Mesenchymal stem cell (in vitro differentiated cells and primary cell): ENCODE results near the gene TTC5.

Experiments
- DNase-seq: peaks from one replicate; pipeline ENCODE4 v3.0.0-alpha.2; 2013
- H2AFZ ChIP-seq: one replicate; pipeline ENCODE4 v1.6.1; 2013; ENCODE audit warnings: low read depth, mild to moderate bottlenecking, control low read depth, inconsistent platforms, low read length, moderate library complexity
- H2AK5ac ChIP-seq: 2 replicates; pipeline ENCODE4 v1.6.1; 2013; ENCODE audit warnings: low read length, moderate library complexity, mild to moderate bottlenecking, inconsistent platforms; ENCODE audit not compliant: severe bottlenecking
- H2BK120ac ChIP-seq: one replicate; pipeline ENCODE4 v1.6.1; 2013; ENCODE audit warnings: low read depth, mild to moderate bottlenecking, inconsistent platforms, low read length, moderate library complexity
- H2BK12ac ChIP-seq, 2 experiments: one replicate each; pipeline ENCODE4 v1.6.1; 2013; ENCODE audit warnings: inconsistent platforms in 2 of 2, low read length in 2 of 2, mild to moderate bottlenecking in 2 of 2, moderate library complexity in 2 of 2, control low read depth in 1 of 2
- H2BK15ac ChIP-seq: one replicate; pipeline ENCODE4 v1.6.1; 2013; ENCODE audit warnings: mild to moderate bottlenecking, low read depth, inconsistent platforms; ENCODE audit not compliant: poor library complexity, severe bottlenecking
- H2BK5ac ChIP-seq: 2 replicates; pipeline ENCODE4 v1.6.1; 2013; ENCODE audit warnings: low read depth, mild to moderate bottlenecking, low read length, control low read depth, inconsistent platforms; ENCODE audit not compliant: poor library complexity, severe bottlenecking
- H3K14ac ChIP-seq, 2 experiments: one replicate each; pipeline ENCODE4 v1.6.1; 2013; ENCODE audit warnings: inconsistent platforms in 2 of 2, low read length in 2 of 2, control low read depth in 1 of 2, mild to moderate bottlenecking in 1 of 2, moderate library complexity in 1 of 2
- H3K18ac ChIP-seq, 2 experiments: one replicate each; pipeline ENCODE4 v1.6.1; 2013; ENCODE audit warnings: inconsistent platforms in 2 of 2, low read length in 2 of 2, control low read depth in 1 of 2, low read depth in 1 of 2, mild to moderate bottlenecking in 1 of 2
- H3K23ac ChIP-seq, 2 experiments: one replicate each; pipeline ENCODE4 v1.6.1; 2013; ENCODE audit warnings: inconsistent platforms in 2 of 2, low read length in 2 of 2, mild to moderate bottlenecking in 2 of 2, moderate library complexity in 2 of 2, control low read depth in 1 of 2
- H3K27ac ChIP-seq: 2 replicates; pipeline ENCODE4 v1.5.1; 2013; ENCODE audit warnings: mild to moderate bottlenecking, moderate library complexity, low read length, control low read depth, inconsistent platforms; ENCODE audit not compliant: poor library complexity, severe bottlenecking
- H3K27me3 ChIP-seq, 2 experiments: 2 replicates each; pipeline versions ENCODE4 v1.6.1 to v1.7.0; 2013; ENCODE audit warnings: low read length in 2 of 2, mild to moderate bottlenecking in 2 of 2, moderate library complexity in 2 of 2, control low read depth in 1 of 2, inconsistent platforms in 1 of 2; ENCODE audit not compliant: control insufficient read depth in 1 of 2, insufficient read depth in 1 of 2
- H3K36me3 ChIP-seq, 2 experiments: 2 replicates each; pipeline versions ENCODE4 v1.6.1 to v1.7.0; 2013; ENCODE audit warnings: low read length in 2 of 2, control low read depth in 1 of 2, inconsistent platforms in 1 of 2, low read depth in 1 of 2, mild to moderate bottlenecking in 1 of 2; ENCODE audit not compliant: insufficient read depth in 2 of 2, control insufficient read depth in 1 of 2
- H3K4ac ChIP-seq, 2 experiments: one replicate each; pipeline ENCODE4 v1.6.1; 2013; ENCODE audit warnings: inconsistent platforms in 2 of 2, low read length in 2 of 2, mild to moderate bottlenecking in 2 of 2, moderate library complexity in 2 of 2, control low read depth in 1 of 2, low read depth in 1 of 2
- H3K4me1 ChIP-seq: 2 replicates; pipeline ENCODE4 v1.6.1; 2013; ENCODE audit warnings: low read depth, low read length, control low read depth; ENCODE audit not compliant: control insufficient read depth, insufficient read depth
- H3K4me2 ChIP-seq: 2 replicates; pipeline ENCODE4 v1.6.1; 2013; ENCODE audit warnings: low read length, mild to moderate bottlenecking, inconsistent platforms; ENCODE audit not compliant: poor library complexity, severe bottlenecking
- H3K4me3 ChIP-seq, 2 experiments: 2 replicates each; pipeline versions ENCODE4 v1.5.1 to v1.7.0; 2013; ENCODE audit warnings: low read length in 2 of 2, mild to moderate bottlenecking in 2 of 2, control low read depth in 1 of 2, low read depth in 1 of 2; ENCODE audit not compliant: insufficient read depth in 1 of 2
- H3K79me1 ChIP-seq: replicated peaks from 2 replicates; pipeline ENCODE4 v1.6.1; 2013; ENCODE audit warnings: mild to moderate bottlenecking, control low read depth, low read length, inconsistent platforms; ENCODE audit not compliant: poor library complexity, severe bottlenecking
- H3K9ac ChIP-seq: 2 replicates; pipeline ENCODE4 v1.7.0; 2013; ENCODE audit warnings: mild to moderate bottlenecking, low read length, moderate library complexity
- H3K9me3 ChIP-seq: 2 replicates; pipeline ENCODE4 v1.7.0; 2013; ENCODE audit warnings: mild to moderate bottlenecking, low read length; ENCODE audit not compliant: control insufficient read depth
- H4K8ac ChIP-seq: one replicate; pipeline ENCODE4 v1.6.1; 2013; ENCODE audit warnings: inconsistent platforms, mild to moderate bottlenecking, low read length, moderate library complexity
- H4K91ac ChIP-seq: one replicate; pipeline ENCODE4 v1.6.1; 2013; ENCODE audit warnings: mild to moderate bottlenecking, low read length, inconsistent platforms
- WGBS: methylation state at CpG from one replicate; pipeline ENCODE4 v1.1.7; 2013; ENCODE audit warnings: mixed read lengths; 5-methylcytosine and 5-hydroxymethylcytosine counted together

TTC5 gene

GRCh38 chr14:20332788-20333493 is 27.2 kb upstream of the TTC5 start, which contains the start of gene CCNB1IP1:
TSS of gene CCNB1IP1 (minus strand) at chr14:20333279. CDS start at chr14:20316523, 16,756 bp downstream.
- Histone ChIP-seq H3K14ac (no peak within 1 kb of the TSS), H3K23ac (no peak within 1 kb of the TSS), H3K18ac (peak within 1 kb of the TSS; percentile 25 to 87), H2AK5ac (no peak within 1 kb of the TSS), H3K9me3 (no peaks in the 10 kb centered on the region), H2BK15ac (no peak within 1 kb of the TSS), H3K9ac (peak within 1 kb of the TSS; percentile 87), H3K4me3 (peak within 1 kb of the TSS; percentile 63 to 85), H3K27ac (peak within 1 kb of the TSS; percentile 60), H3K79me1 (no peaks in the 10 kb centered on the region), H4K91ac (no peak within 1 kb of the TSS), H2AFZ (peak within 1 kb of the TSS; percentile 53), H4K8ac (no peak within 1 kb of the TSS), H3K36me3 (peaks cover 0 to 6% of the 10 kb centered on the region in 2 experiments), H3K27me3 (no peaks in the 10 kb centered on the region), H2BK12ac (no peak within 1 kb of the TSS), H3K4me1 (no peaks in the 10 kb centered on the region), H2BK120ac (no peak within 1 kb of the TSS), H3K4ac (peak within 1 kb of the TSS in 1 of 2 experiments; percentile 59), H3K4me2 (peak within 1 kb of the TSS; percentile 66), H2BK5ac (no peak within 1 kb of the TSS)
- peak; percentile 93 for DNase-seq
- under 1% methylated on average over 11 of the region's 19 CpGs for whole genome bisulfite sequencing

- Histone ChIP-seq H3K4me3 (peak overlapping the region; percentile 63 to 85), H4K91ac (no peak overlapping the region), H2BK5ac (no peak overlapping the region), H3K23ac (no peak overlapping the region), H2AK5ac (no peak overlapping the region), H3K4me1 (no peaks in the 10 kb centered on the region), H3K18ac (peak overlapping the region; percentile 25 to 87), H3K27me3 (no peaks in the 10 kb centered on the region), H2BK120ac (no peak overlapping the region), H3K14ac (no peak overlapping the region), H3K79me1 (no peaks in the 10 kb centered on the region), H2BK12ac (no peak overlapping the region), H2AFZ (peak overlapping the region; percentile 53), H4K8ac (no peak overlapping the region), H3K4ac (peak overlapping the region in 1 of 2 experiments; percentile 59), H3K27ac (peak overlapping the region; percentile 60), H3K9me3 (no peaks in the 10 kb centered on the region), H3K36me3 (peaks cover 0 to 6% of the 10 kb centered on the region in 2 experiments), H3K9ac (peak overlapping the region; percentile 87), H3K4me2 (peak overlapping the region; percentile 66), H2BK15ac (no peak overlapping the region)
- WGBS = under 1% methylated on average over 4 of the region's 4 CpGs
- DNase-seq = peak; percentile 46
Measured at GRCh38 chr14:20332431-20332787, 26.7 kb upstream of the TTC5 start.

- Histone ChIP-seq H3K27me3 (no peaks in the 10 kb centered on the region), H3K36me3 (peaks cover 0 to 14% of the 10 kb centered on the region in 2 experiments), H3K18ac (no peak overlapping the region), H3K9ac (no peak overlapping the region), H2BK120ac (no peak overlapping the region), H3K27ac (no peak overlapping the region), H3K23ac (no peak overlapping the region), H2BK12ac (no peak overlapping the region), H3K9me3 (no peaks in the 10 kb centered on the region), H3K79me1 (peaks cover 3% of the 10 kb centered on the region), H2AK5ac (no peak overlapping the region), H2AFZ (no peak overlapping the region), H3K4me3 (no peak overlapping the region), H3K4me1 (no peaks in the 10 kb centered on the region), H4K91ac (no peak overlapping the region), H2BK5ac (no peak overlapping the region), H3K14ac (no peak overlapping the region), H3K4me2 (no peak overlapping the region), H3K4ac (no peak overlapping the region), H2BK15ac (no peak overlapping the region), H4K8ac (no peak overlapping the region)
- DNase-seq = peak; percentile 7
- no CpG with 5 or more reads among the region's 2 CpGs for WGBS
Measured at GRCh38 chr14:20331053-20331613, 25.4 kb upstream of the TTC5 start.

GRCh38 chr14:20329355-20329754 is 23.6 kb upstream of the TTC5 start:
- no peak overlapping the region for H2BK5ac ChIP-seq
- H4K91ac ChIP-seq = no peak overlapping the region
- no peak overlapping the region for H2AFZ ChIP-seq
- no peak for DNase-seq
- H3K4me1 ChIP-seq = no peaks in the 10 kb centered on the region
- no peak overlapping the region for H2BK12ac ChIP-seq
- H4K8ac ChIP-seq = no peak overlapping the region
- no peak overlapping the region for H3K4me3 ChIP-seq
- H3K9me3 ChIP-seq = no peaks in the 10 kb centered on the region
- H3K18ac ChIP-seq = no peak overlapping the region
- H3K36me3 ChIP-seq = peaks cover under 1 to 28% of the 10 kb centered on the region in 2 experiments
- H3K79me1 ChIP-seq = peaks cover 3% of the 10 kb centered on the region
- H2AK5ac ChIP-seq = no peak overlapping the region
- no peak overlapping the region for H3K23ac ChIP-seq
- no peak overlapping the region for H3K4ac ChIP-seq
- no peak overlapping the region for H3K4me2 ChIP-seq
- no CpG with 5 or more reads among the region's 2 CpGs for WGBS
- H3K27ac ChIP-seq = no peak overlapping the region
- H2BK15ac ChIP-seq = no peak overlapping the region
- H3K14ac ChIP-seq = no peak overlapping the region
- H3K27me3 ChIP-seq = no peaks in the 10 kb centered on the region
- H3K9ac ChIP-seq = peak overlapping the region; percentile 80
- no peak overlapping the region for H2BK120ac ChIP-seq
